NCI-H1694 (cell line): ENCODE results near the gene AFAP1.

Experiments
- DNase-seq: peaks from one replicate; lab custom pipeline; 2025; lab: John Stamatoyannopoulos, UW

AFAP1 gene

GRCh38 chr4:7755561-7755960, 184.1 kb downstream of the AFAP1 start:
- no peak for DNase-seq

DNA sequence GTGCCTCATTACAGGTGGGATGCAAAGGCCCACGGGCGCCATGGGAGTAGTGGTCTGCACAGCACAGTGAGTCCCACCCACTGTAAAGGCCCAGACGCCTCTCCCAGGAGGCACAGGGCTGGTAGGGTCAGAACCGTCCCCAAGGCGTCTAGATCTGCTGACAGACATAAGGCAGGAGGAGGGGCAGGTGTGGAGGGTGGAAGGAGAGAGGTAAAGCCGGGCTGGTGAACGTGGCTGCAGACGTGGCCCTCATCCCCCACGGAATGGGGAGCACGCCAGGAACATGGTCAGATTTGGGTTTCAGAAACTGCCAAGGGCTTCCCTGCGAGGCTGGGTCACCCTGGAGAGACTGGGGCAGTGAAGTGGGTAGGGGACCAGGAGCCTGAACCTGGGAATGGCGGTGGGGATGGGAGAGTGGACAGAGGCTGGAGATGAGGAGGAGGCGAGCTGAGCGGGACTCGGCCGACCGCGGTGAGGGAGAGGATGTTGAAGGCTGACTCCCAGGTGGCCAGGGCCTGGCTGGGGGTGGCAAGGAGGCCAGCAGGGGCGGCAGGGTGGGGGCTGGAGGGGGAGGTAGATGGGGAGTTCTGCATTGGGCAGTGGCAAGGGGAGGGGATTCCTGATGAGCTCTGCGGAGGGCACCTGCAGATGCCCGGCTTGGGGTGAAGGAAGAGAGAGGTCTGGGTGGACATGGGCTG, 184.9 kb downstream of the AFAP1 start:
- no peak for DNase-seq

DNA sequence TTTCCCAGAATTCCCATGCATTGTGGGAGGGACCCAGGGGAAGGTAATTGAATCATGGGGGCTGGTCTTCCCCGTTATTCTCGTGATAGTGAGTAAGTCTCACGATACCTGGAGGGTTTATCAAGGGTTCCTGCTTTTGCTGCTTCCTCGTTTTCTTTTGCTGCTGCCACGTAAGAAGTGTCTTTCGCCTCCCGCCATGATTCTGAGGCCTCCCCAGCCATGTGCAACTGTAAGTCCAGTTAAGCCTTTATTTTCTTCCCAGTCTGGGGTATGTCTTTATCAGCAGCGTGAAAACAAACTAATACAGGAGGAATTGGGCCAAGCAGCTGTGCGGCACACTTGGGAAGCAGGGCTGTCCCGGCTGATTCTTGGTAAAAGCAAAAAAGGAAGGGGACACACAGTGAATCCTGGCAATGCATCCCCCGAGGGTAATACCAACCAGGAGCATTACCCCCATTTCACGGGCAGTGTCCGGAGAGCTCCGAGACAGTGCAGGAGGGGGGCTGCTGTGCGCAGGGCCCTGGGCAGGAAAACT, 185.7 kb downstream of the AFAP1 start:
- DNase-seq: no peak

GRCh38 chr4:7753271-7753670, 186.4 kb downstream of the AFAP1 start:
- no peak for DNase-seq

DNA sequence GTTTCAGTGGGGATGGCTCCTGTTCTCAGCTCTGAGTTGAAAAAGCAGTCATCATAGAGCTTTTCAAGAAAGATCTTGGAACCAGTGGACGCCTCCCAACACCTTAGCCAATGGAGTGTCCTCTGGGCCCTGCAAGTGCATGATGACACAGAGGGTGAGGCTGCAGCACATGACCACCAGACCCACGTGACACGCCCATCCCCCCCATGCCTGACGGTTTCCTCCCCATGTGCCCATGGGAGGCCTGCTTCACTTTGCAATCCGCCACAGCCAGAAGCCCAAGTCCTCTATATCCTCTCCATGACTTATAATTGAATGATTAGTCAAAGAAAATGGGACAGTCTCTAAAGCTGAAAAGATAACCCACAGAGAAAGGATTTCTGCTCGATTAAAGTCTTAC, 187.0 kb downstream of the AFAP1 start:
- DNase-seq: no peak

GRCh38 chr4:7750972-7751371, 188.7 kb downstream of the AFAP1 start:
- DNase-seq: no peak

DNA sequence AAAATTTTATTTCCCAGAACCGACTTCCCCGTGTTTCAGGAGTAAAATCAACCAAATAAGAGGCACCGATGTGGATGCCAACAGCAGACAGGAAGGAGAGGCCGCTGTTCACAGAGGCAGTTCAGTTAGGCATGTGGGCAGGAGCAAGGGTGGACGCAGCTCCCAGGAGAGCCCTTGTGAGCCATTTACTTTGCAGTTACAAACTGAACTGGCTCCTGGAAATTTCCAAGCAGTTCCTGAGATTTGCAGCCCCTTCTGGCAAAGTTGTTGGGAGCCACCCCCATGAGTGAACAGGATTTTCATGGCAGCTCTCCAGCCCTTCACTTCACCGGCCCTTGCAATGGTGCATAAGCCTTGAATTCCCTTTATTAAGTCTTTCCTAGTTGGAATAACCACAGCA, 189.1 kb downstream of the AFAP1 start:
- DNase-seq: no peak

- DNase-seq: no peak
Measured at GRCh38 chr4:7747566-7747965, 192.1 kb downstream of the AFAP1 start.

DNA sequence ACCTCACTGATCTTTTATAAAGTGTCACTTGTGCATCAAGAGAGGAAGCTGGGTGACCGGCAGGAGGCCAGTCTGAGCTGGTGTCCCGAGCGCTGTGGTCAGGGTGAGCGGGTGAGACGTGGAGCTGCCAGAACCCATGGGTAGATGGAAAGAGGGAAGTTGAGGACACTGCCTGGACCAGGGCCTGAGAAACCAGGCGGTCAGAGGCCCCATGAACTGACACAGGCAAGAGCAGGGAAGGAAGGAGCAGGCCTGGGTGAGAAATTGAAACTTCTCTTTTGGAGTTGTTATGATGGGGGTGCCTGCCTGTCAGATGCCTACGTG, 192.6 kb downstream of the AFAP1 start:
- DNase-seq: no peak

GRCh38 chr4:7746351-7747061, 193.2 kb downstream of the AFAP1 start:
- no peak for DNase-seq

DNA sequence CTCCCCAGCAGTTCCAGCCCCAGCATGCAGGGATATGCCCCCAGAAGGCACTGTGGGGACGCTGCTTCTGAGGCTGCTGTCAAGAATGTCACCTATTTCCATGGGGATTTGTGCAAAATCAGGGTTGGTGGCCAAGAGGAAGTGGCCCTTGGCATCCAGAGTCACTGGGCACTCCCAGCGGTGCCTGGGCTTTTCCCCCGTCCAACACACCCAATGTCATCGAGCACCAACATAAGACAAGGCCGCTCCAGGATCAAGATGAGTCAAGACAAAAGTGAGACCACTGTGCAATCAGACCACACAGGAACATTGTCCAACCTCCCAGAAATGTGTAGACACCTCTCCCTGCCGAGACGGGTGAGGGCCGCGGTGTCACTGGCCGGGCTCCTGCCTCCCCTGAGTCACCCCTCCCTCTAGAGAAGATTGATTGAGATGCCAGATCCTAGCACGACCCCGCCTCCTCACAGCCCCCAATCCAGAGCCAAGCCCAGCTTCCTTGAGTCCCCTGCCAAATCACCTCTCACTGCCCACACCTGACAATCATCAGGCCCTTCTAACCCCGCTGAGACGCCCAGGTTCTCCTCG, 194.3 kb downstream of the AFAP1 start:
- no peak for DNase-seq

- DNase-seq: no peak
Measured at GRCh38 chr4:7744142-7744804, 195.4 kb downstream of the AFAP1 start.

GRCh38 chr4:7742807-7743280, 196.8 kb downstream of the AFAP1 start:
- DNase-seq: no peak

- no peak for DNase-seq
Measured at GRCh38 chr4:7741946-7742806, 197.5 kb downstream of the AFAP1 start.

DNA sequence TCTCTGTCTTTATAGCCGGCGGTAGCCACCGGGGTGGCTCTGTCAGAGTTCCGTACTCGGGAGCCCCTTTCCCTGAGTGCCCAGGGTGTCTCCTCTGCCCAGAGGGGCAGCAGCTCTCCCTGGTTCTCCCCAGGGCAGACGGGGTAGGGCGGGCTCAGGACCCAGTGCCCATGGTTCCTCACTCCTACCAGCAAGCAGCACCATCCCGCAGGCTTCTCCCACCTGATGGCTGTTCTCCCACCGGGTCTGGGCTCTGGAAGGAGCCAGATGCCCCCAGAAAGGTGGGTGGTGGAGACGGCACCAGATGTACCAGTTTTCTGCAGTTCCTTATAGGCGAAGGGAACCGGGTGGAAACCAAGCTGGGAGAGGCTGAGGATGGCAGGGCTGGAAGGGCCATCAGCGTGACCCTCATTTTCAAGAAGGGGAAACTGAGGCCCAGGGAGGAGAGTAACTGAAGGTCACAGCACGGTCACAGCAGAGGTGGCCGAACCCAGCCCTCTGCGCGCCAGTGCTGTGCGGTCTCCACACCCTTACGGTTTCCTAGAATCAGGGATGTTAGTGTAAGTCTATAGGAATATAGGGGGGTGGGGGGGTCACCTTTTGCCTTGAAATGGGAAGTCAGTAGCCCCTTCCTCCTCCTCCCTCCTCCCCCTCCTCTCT, 198.7 kb downstream of the AFAP1 start:
- no peak for DNase-seq

DNA sequence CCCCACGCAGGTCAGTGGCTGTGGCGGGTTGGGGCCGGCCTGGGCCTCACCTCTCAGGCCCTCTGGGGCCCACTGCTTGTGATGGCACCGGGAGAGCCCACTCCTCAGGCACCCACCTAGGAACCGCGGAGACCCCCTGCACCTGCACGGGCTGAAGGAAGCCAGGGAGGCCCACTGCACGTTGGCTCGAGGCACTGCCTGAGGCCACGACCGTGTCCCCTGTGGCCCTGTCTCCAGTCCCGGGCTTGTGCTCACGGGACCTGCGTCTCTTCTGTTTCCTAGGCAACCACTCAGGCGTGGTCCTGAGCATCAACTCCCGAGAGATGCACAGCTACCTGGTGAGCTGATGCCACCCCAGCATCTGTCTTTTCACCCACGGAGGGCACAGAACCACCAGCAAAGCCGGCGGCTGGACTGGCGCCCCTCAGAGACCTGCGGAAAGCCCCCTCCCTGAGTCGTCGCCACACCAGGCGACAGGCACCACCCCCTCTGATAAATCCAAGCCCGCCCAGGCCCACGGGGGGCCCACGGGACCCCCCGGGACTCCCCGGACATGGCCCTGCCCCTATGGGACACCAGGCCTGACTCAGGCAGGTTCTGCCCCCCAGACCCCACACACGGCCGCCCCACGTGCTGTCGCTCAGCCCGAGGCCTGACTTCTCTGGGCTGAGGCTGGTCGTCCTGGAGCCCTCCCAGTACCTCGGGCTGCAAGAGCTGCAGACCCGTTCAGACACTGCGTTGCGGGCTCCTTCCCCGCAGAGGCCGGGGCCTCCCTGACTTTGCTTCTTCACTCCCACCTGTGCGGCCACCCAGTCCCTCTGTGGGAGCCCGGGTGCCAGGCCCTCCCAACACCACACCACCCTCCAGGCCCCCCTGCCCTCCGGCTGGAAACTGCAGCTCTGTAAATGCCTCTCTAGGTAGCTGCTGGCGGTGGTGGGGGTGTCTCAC, 199.5 kb downstream of the AFAP1 start:
- DNase-seq: no peak

- DNase-seq: no peak
Measured at GRCh38 chr4:7739077-7739917, 200.4 kb downstream of the AFAP1 start.

- no peak for DNase-seq
Measured at GRCh38 chr4:7738458-7739076, 201.1 kb downstream of the AFAP1 start.
